Measurements from ENCODE around the gene TNFSF9. TPM values are rescaled to one million over a fixed set of nuclear protein-coding genes. Genes with fewer than 3 reads are reported as not detected.

TNFSF9 gene
- polyA plus RNA-seq, 2 of the 4 experiments (the other 2 are of a cell fraction): 6.3 to 15.9 TPM

DNA sequence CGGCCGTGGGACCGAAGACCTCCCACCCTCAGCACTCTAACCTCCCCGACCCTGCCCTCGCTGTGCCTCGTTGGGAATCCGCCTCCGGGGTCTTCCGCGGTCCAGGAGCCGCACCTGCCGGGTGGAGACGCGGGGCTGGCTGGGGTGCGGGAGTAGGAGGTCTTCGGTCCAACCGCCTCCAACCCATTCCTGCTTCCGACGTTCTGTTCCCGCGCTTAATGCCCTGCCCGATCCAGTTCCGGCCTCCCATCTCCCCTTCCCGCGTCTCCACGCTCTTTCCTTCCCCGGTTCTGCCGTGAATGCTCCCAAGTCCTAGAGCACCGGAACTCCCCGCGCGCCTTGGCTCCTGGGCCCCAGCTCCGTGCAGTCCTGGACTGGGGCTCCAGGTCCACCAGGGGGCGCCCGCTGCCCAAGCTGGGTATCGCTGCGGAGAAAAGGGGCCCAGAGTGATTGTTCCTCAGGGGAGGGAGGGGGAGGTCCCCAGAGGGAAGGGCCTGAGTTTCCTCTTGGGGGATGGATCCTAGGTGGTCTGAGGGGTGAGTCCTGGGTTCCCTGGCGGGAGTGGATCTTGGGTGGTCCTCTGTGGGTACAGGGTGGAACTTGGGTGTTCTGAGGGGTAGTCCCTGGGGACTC, 14.1 kb upstream of the TNFSF9 start (continued):
- TF ChIP-seq CBX8 (IDR thresholded peaks at IDR 0.05) (no peak), EHF (CRISPR knock-in tag; IDR thresholded peaks at IDR 0.05) (no peak), KDM5A (IDR thresholded peaks at IDR 0.05) (peak; percentile 50; the same call in 1 of the 2 replicates), POLR2AphosphoS2 (conservative IDR thresholded peaks at IDR 0.05; ENCODE audit: low read length) (no peak), RNF2 (IDR thresholded peaks at IDR 0.05; ENCODE audit: borderline replicate concordance, low read depth) (no peak), ESRRA (IDR thresholded peaks at IDR 0.05; ENCODE audit: borderline replicate concordance, low read length) (no peak), MAFK (IDR thresholded peaks at IDR 0.05; ENCODE audit: partially characterized antibody) (no peak), CEBPB (IDR thresholded peaks at IDR 0.05) (no peak), BHLHE40 (IDR thresholded peaks at IDR 0.05; ENCODE audit: low read depth, low read length) (no peak)
- TF ChIP-seq, protein P1, sequence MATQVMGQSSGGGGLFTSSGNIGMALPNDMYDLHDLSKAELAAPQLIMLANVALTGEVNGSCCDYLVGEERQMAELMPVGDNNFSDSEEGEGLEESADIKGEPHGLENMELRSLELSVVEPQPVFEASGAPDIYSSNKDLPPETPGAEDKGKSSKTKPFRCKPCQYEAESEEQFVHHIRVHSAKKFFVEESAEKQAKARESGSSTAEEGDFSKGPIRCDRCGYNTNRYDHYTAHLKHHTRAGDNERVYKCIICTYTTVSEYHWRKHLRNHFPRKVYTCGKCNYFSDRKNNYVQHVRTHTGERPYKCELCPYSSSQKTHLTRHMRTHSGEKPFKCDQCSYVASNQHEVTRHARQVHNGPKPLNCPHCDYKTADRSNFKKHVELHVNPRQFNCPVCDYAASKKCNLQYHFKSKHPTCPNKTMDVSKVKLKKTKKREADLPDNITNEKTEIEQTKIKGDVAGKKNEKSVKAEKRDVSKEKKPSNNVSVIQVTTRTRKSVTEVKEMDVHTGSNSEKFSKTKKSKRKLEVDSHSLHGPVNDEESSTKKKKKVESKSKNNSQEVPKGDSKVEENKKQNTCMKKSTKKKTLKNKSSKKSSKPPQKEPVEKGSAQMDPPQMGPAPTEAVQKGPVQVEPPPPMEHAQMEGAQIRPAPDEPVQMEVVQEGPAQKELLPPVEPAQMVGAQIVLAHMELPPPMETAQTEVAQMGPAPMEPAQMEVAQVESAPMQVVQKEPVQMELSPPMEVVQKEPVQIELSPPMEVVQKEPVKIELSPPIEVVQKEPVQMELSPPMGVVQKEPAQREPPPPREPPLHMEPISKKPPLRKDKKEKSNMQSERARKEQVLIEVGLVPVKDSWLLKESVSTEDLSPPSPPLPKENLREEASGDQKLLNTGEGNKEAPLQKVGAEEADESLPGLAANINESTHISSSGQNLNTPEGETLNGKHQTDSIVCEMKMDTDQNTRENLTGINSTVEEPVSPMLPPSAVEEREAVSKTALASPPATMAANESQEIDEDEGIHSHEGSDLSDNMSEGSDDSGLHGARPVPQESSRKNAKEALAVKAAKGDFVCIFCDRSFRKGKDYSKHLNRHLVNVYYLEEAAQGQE (IDR thresholded peaks at IDR 0.05): no peak
- TF ChIP-seq, protein P2, sequence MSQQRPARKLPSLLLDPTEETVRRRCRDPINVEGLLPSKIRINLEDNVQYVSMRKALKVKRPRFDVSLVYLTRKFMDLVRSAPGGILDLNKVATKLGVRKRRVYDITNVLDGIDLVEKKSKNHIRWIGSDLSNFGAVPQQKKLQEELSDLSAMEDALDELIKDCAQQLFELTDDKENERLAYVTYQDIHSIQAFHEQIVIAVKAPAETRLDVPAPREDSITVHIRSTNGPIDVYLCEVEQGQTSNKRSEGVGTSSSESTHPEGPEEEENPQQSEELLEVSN (IDR thresholded peaks at IDR 0.05; ENCODE audit: borderline replicate concordance, low read depth): 0 out of 2 replicates have a peak, but pooled peaks have one; percentile 62
- TF ChIP-seq, protein P3, sequence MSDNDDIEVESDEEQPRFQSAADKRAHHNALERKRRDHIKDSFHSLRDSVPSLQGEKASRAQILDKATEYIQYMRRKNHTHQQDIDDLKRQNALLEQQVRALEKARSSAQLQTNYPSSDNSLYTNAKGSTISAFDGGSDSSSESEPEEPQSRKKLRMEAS (IDR thresholded peaks at IDR 0.05): peak; percentile 11; the same call in 1 of the 2 replicates

DNA sequence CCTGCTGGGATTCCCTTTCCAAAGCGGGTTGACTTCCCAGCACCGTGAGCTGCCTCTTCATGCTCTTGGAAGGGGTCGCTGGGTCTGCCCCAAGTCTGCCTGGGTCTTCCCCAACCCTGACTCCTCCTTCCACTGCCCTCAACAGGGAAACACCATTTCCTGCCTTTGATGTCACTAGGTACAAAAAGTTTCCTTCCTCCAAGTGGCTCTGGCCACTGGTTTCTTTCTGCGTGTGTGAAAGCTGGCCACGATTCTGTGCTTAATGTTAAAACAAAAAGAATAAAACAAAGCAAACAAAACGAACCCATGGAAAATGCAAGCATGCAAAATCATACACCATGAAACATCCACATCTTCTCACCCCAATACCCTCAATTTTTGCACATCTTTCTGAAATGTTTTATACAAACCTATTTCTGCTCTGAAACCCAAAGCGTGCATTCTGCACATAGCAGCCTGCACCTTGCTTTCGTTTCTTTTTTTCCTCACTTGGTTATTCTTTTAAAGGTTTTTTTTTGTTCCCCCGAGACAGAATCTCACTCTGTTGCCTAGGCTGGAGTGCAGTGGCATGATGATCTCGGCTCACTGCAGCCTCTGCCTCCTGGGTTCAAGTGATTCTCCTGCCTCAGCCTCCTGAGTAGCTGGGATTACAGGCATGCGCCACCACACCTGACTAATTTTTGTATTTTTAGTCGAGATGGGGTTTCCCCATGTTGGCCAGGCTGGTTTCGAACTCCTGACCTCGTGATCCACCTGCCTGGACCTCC, 12.5 kb upstream of the TNFSF9 start:
- peak overlapping the region; percentile 74; the same call in 2 of the 3 replicates for H3K4me2 ChIP-seq
- peak overlapping the region; percentile 39 to 82; a peak in 4 of 6 replicates for H3K27ac ChIP-seq
- H3K4me3 ChIP-seq: no peak overlapping the region
- TF ChIP-seq, protein P3 (IDR thresholded peaks at IDR 0.05): no peak
- TF ChIP-seq CBX2 (IDR thresholded peaks at IDR 0.05; ENCODE audit: borderline replicate concordance, low read depth) (no peak), ESRRA (IDR thresholded peaks at IDR 0.05; ENCODE audit: borderline replicate concordance, low read length) (no peak), RAD21 (conservative IDR thresholded peaks at IDR 0.05 in 1 of 2, IDR thresholded peaks at IDR 0.05 in 1 of 2) (no peak), MAFK (IDR thresholded peaks at IDR 0.05; ENCODE audit: partially characterized antibody) (peak; percentile 59)
- TF ChIP-seq, protein P4, sequence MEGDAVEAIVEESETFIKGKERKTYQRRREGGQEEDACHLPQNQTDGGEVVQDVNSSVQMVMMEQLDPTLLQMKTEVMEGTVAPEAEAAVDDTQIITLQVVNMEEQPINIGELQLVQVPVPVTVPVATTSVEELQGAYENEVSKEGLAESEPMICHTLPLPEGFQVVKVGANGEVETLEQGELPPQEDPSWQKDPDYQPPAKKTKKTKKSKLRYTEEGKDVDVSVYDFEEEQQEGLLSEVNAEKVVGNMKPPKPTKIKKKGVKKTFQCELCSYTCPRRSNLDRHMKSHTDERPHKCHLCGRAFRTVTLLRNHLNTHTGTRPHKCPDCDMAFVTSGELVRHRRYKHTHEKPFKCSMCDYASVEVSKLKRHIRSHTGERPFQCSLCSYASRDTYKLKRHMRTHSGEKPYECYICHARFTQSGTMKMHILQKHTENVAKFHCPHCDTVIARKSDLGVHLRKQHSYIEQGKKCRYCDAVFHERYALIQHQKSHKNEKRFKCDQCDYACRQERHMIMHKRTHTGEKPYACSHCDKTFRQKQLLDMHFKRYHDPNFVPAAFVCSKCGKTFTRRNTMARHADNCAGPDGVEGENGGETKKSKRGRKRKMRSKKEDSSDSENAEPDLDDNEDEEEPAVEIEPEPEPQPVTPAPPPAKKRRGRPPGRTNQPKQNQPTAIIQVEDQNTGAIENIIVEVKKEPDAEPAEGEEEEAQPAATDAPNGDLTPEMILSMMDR (IDR thresholded peaks at IDR 0.05): no peak
- 71% methylated on average over 14 of the region's 14 CpGs for WGBS (ENCODE audit: missing lambda C conversion rate)
- no peaks in the 10 kb centered on the region for H3K9me3 ChIP-seq
- DNase-seq (ENCODE audit: low read depth in 1 of 2, low spot score in 1 of 2) (no peak), ATAC-seq (no peak), FAIRE-seq (no peak)
- POLR2A ChIA-PET: interaction anchor here (0.7 kb wide), 1 partner anchor 146 kb away, joined by 5 read pairs; the partner anchor contains the start of gene ALKBH7
- CTCF ChIA-PET: interaction anchor here (0.7 to 3.2 kb wide), 9 partner anchors 11 to 350 kb away, joined by 3 to 33 read pairs (median 7); partner anchors contain the start of gene GPR108
- peaks cover 49% of the 10 kb centered on the region for H3K4me1 ChIP-seq
